H1 (cell line): Measurements from ENCODE around the gene BTBD8. TPM values are rescaled to one million over a fixed set of nuclear protein-coding genes. Genes with fewer than 3 reads are reported as not detected.

Experiments used
- CTCF ChIA-PET: fragments of 300-600 bp; sonication (Branson Sonifier 250); formaldehyde crosslinking; loops from one replicate; lab custom pipeline; 2021; ENCODE audit not compliant: partially characterized antibody; lab: Charles Lee
- POLR2A ChIA-PET: fragments of 300-600 bp; sonication (Branson Sonifier 250); formaldehyde crosslinking; loops from one replicate; lab custom pipeline; 2021; ENCODE audit warnings: inconsistent platforms; ENCODE audit not compliant: partially characterized antibody; lab: Charles Lee
- DNase-seq, 2 experiments: peaks; one replicate each; pipeline versions ENCODE4 v3.0.0 to v3.0.0-alpha.2; 2010 to 2022; ENCODE audit warnings: low spot score in 2 of 2, low read depth in 1 of 2, mixed read lengths in 1 of 2
- FAIRE-seq: peaks from 2 replicates; lab custom pipeline; 2011; peaks lifted over from hg19 to GRCh38; lab: Jason Lieb, UNC
- H2AFZ ChIP-seq: 2 replicates; pipeline ENCODE4 v1.8.1; 2012; ENCODE audit warnings: low read length, inconsistent platforms
- H2AK5ac ChIP-seq: 2 replicates; pipeline ENCODE4 v1.6.1; 2013; ENCODE audit warnings: low read depth, low read length
- H2BK120ac ChIP-seq: replicated peaks from 2 replicates; pipeline ENCODE3; 2013; ENCODE audit warnings: low read depth, low read length, inconsistent platforms
- H2BK12ac ChIP-seq: 2 replicates; pipeline ENCODE4 v1.6.1; 2013; ENCODE audit warnings: low read depth, low read length
- H2BK15ac ChIP-seq: 2 replicates; pipeline ENCODE4 v1.6.1; 2013; ENCODE audit warnings: low read length
- H2BK20ac ChIP-seq: 2 replicates; pipeline ENCODE4 v1.6.1; 2013; ENCODE audit warnings: low read length
- H2BK5ac ChIP-seq: 2 replicates; pipeline ENCODE4 v1.6.1; 2013; ENCODE audit warnings: low read depth, low read length
- H3K14ac ChIP-seq: 2 replicates; pipeline ENCODE4 v1.6.1; 2013; ENCODE audit warnings: inconsistent platforms; ENCODE audit not compliant: insufficient read length
- H3K18ac ChIP-seq: 2 replicates; pipeline ENCODE4 v1.6.1; 2013; ENCODE audit warnings: low read length; ENCODE audit errors: extremely low read depth
- H3K23ac ChIP-seq: 2 replicates; pipeline ENCODE4 v1.6.1; 2013; ENCODE audit warnings: inconsistent platforms; ENCODE audit not compliant: insufficient read length
- H3K23me2 ChIP-seq: 2 replicates; pipeline ENCODE4 v1.6.1; 2013; ENCODE audit warnings: low read depth, low read length
- H3K27ac ChIP-seq: 2 replicates; pipeline ENCODE4 v1.6.1; 2011; ENCODE audit warnings: low read depth, low read length, inconsistent platforms
- H3K27me3 ChIP-seq, 4 experiments: replicated peaks in 1 of 4; 1 replicate in 1 of 4; 2 replicates in 3 of 4; pipeline versions ENCODE4 v1.6.1 to v1.8.1; 2011 to 2013; ENCODE audit warnings: low read length in 3 of 4, mild to moderate bottlenecking in 3 of 4, inconsistent platforms in 2 of 4, mixed read lengths in 2 of 4, moderate library complexity in 1 of 4; ENCODE audit not compliant: control insufficient read depth in 3 of 4, insufficient read depth in 3 of 4; ENCODE audit errors: extremely low read depth in 1 of 4
- H3K36me3 ChIP-seq, 4 experiments: 2 replicates each; pipeline versions ENCODE4 v1.6.1 to v1.8.1; 2011 to 2013; ENCODE audit warnings: mild to moderate bottlenecking in 4 of 4, low read length in 3 of 4, moderate library complexity in 2 of 4, control low read depth in 1 of 4, inconsistent platforms in 1 of 4; ENCODE audit not compliant: insufficient read depth in 4 of 4, control insufficient read depth in 2 of 4
- H3K4ac ChIP-seq: replicated peaks from 2 replicates; pipeline ENCODE3; 2013; ENCODE audit warnings: low read length, low read depth, mixed read lengths, inconsistent platforms; ENCODE audit not compliant: insufficient read length
- H3K4me1 ChIP-seq, 4 experiments: replicated peaks in 1 of 4; 1 replicate in 1 of 4; 2 replicates in 3 of 4; pipeline versions ENCODE4 v1.6.1 to v1.8.1; 2011 to 2013; ENCODE audit warnings: low read length in 3 of 4, inconsistent platforms in 2 of 4, mixed read lengths in 1 of 4; ENCODE audit not compliant: insufficient read depth in 4 of 4, control insufficient read depth in 3 of 4
- H3K4me2 ChIP-seq, 2 experiments: 2 replicates each; pipeline versions ENCODE4 v1.6.1 to v1.8.1; 2011 to 2013; ENCODE audit warnings: low read depth in 2 of 2, low read length in 2 of 2, control low read depth in 1 of 2, inconsistent platforms in 1 of 2, mild to moderate bottlenecking in 1 of 2; ENCODE audit not compliant: insufficient read depth in 1 of 2
- H3K4me3 ChIP-seq, 4 experiments: fragments of 200-600, 300-600 bp in 1 of 4; sonication (generic), shearing (Covaris generic), sonication (Bioruptor Twin) in 1 of 4; 2 replicates each; pipeline versions ENCODE4 v1.5.1 to v1.8.1; 2011 to 2016; ENCODE audit warnings: low read length in 4 of 4, low read depth in 3 of 4, control low read depth in 2 of 4, inconsistent platforms in 2 of 4, mild to moderate bottlenecking in 2 of 4, mixed read lengths in 1 of 4, moderate library complexity in 1 of 4; ENCODE audit not compliant: insufficient read depth in 2 of 4; ENCODE audit errors: extremely low read depth in 1 of 4
- H3K56ac ChIP-seq: replicated peaks from 2 replicates; pipeline ENCODE3; 2013; ENCODE audit warnings: low read depth, mild to moderate bottlenecking, mixed read lengths, low read length, inconsistent platforms; ENCODE audit not compliant: insufficient read length
- H3K79me1 ChIP-seq: 2 replicates; pipeline ENCODE4 v1.6.1; 2013; ENCODE audit warnings: low read depth, low read length, control low read depth
- H3K79me2 ChIP-seq, 2 experiments: 2 replicates each; pipeline versions ENCODE4 v1.6.1 to v1.8.1; 2012 to 2013; ENCODE audit warnings: low read length in 2 of 2, mild to moderate bottlenecking in 2 of 2, inconsistent platforms in 1 of 2; ENCODE audit not compliant: insufficient read depth in 2 of 2, control insufficient read depth in 1 of 2
- H3K9ac ChIP-seq, 4 experiments: replicated peaks in 1 of 4; 1 replicate in 1 of 4; 2 replicates in 3 of 4; pipeline versions ENCODE4 v1.6.1 to v1.8.1; 2011 to 2013; ENCODE audit warnings: low read depth in 3 of 4, low read length in 3 of 4, control low read depth in 2 of 4, mild to moderate bottlenecking in 2 of 4, moderate library complexity in 2 of 4, inconsistent platforms in 1 of 4; ENCODE audit errors: extremely low read depth in 1 of 4
- H3K9me3 ChIP-seq, 2 experiments: 2 replicates each; pipeline versions ENCODE4 v1.6.1 to v1.8.1; 2012 to 2013; ENCODE audit warnings: mild to moderate bottlenecking in 2 of 2, moderate library complexity in 2 of 2, control low read depth in 1 of 2, inconsistent platforms in 1 of 2, low read depth in 1 of 2, low read length in 1 of 2, mixed read lengths in 1 of 2; ENCODE audit not compliant: insufficient read depth in 2 of 2
- H4K20me1 ChIP-seq, 2 experiments: replicated peaks in 1 of 2; 2 replicates each; pipeline versions ENCODE3 to v1.8.1; 2011 to 2013; ENCODE audit warnings: inconsistent platforms in 2 of 2, low read length in 2 of 2, mild to moderate bottlenecking in 1 of 2; ENCODE audit not compliant: insufficient read depth in 2 of 2, control insufficient read depth in 1 of 2
- H4K5ac ChIP-seq: 2 replicates; pipeline ENCODE4 v1.6.1; 2013; ENCODE audit warnings: low read length, low read depth, mixed read lengths, inconsistent platforms; ENCODE audit not compliant: insufficient read length
- H4K8ac ChIP-seq: 2 replicates; pipeline ENCODE4 v1.8.0; 2013; ENCODE audit warnings: mild to moderate bottlenecking, moderate library complexity, low read length, inconsistent platforms; ENCODE audit not compliant: insufficient read depth; ENCODE audit errors: extremely low read depth
- H4K91ac ChIP-seq: replicated peaks from 2 replicates; pipeline ENCODE3; 2013; ENCODE audit warnings: low read length, mixed read lengths, inconsistent platforms; ENCODE audit not compliant: insufficient read length
- BCL11A ChIP-seq, 2 experiments: IDR thresholded peaks; one replicate each; pipeline ENCODE4 v1.6.1; 2011; ENCODE audit warnings: low read depth in 2 of 2, low read length in 2 of 2, mild to moderate bottlenecking in 2 of 2
- CEBPB ChIP-seq: IDR thresholded peaks from 2 replicates; pipeline ENCODE4 v1.6.1; 2012; ENCODE audit warnings: low read depth, low read length
- KDM1A ChIP-seq: fragments of 200-600, 300-600 bp; sonication (generic); IDR thresholded peaks from 2 replicates; pipeline ENCODE4 v1.7.1; 2016; ENCODE audit warnings: mild to moderate bottlenecking, low read length, borderline replicate concordance
- KDM5A ChIP-seq: fragments of 200-600 bp; IDR thresholded peaks from 2 replicates; pipeline ENCODE4 v1.7.1; 2012; ENCODE audit warnings: mild to moderate bottlenecking, low read length, inconsistent platforms, mixed read lengths
- POU5F1 ChIP-seq: IDR thresholded peaks from 2 replicates; pipeline ENCODE4 v1.6.1; 2011; ENCODE audit warnings: low read depth, mild to moderate bottlenecking, low read length, moderate library complexity
- SRF ChIP-seq: IDR thresholded peaks from 2 replicates; pipeline ENCODE4 v1.6.1; 2011; ENCODE audit warnings: mild to moderate bottlenecking, low read depth, low read length, moderate library complexity
- whole genome bisulfite sequencing, 2 experiments: shearing (Covaris generic) in 1 of 2; methylation state at CpG; one replicate each; pipeline versions ENCODE4 v1.1.6 to v1.1.7; 2013 to 2015; ENCODE audit warnings: low lambda C conversion rate in 2 of 2, mixed read lengths in 2 of 2, inconsistent platforms in 1 of 2, low coverage in 1 of 2, missing lambda C conversion rate in 1 of 2; ENCODE audit not compliant: insufficient replicate concordance in 2 of 2, insufficient coverage in 1 of 2, insufficient read length in 1 of 2; ENCODE audit errors: extremely low coverage in 1 of 2, missing lambda C conversion rate in 1 of 2; 5-methylcytosine and 5-hydroxymethylcytosine counted together
- polyA plus RNA-seq, 7 experiments: library from polyadenylated mRNA; depleted of rRNA in 3 of 7; stranded (reverse) in 5 of 7; unstranded in 2 of 7; fragments of >200 nt in 5 of 7; fragments of 200-250 nt in 2 of 7; gene quantifications; 1 replicate in 5 of 7; 2 replicates in 1 of 7; 4 replicates in 1 of 7; pipeline versions ENCODE4 v1.2.1 to v1.2.3, GENCODE V29; 2011 to 2013; ENCODE audit warnings: missing spikeins in 2 of 7, mixed read lengths in 2 of 7
- total RNA-seq: library from RNA; stranded (reverse); fragmentation: NEBNext Ultra II Directional; extraction: Animal tissue kit (Norgen Biotek cat#: 25700); gene quantifications from 2 replicates; pipeline ENCODE4 v1.2.1, GENCODE V29; 2021

The BTBD8 gene
- total and polyA plus RNA-seq, 2 of the 8 experiments (the other 6 are each of a cell fraction or from before 2014, with no cell fraction given): 0.44 to 2.5 TPM

- Histone ChIP-seq H3K9me3 (no peaks in the 10 kb centered on the region), H3K23ac (no peak overlapping the region), H3K23me2 (no peaks in the 10 kb centered on the region), H2AK5ac (no peak overlapping the region), H3K4me3 (no peak overlapping the region), H2BK120ac (no peak overlapping the region), H2AFZ (no peak overlapping the region), H3K9ac (no peak overlapping the region), H3K4ac (no peak overlapping the region), H2BK20ac (no peak overlapping the region), H3K79me2 (no peaks in the 10 kb centered on the region), H3K4me1 (no peaks in the 10 kb centered on the region), H2BK12ac (no peak overlapping the region), H3K27me3 (no peaks in the 10 kb centered on the region), H3K56ac (no peak overlapping the region), H4K8ac (no peak overlapping the region), H3K4me2 (no peak overlapping the region), H2BK15ac (no peak overlapping the region), H3K14ac (no peak overlapping the region), H4K5ac (no peak overlapping the region), H3K27ac (no peak overlapping the region), H4K20me1 (no peaks in the 10 kb centered on the region), H3K79me1 (no peaks in the 10 kb centered on the region; the same call in 1 of the 2 replicates), H2BK5ac (no peak overlapping the region), H3K36me3 (no peaks in the 10 kb centered on the region), H3K18ac (no peak overlapping the region), H4K91ac (no peak overlapping the region)
- peak; percentile 51; the same call in 1 of the 2 replicates for TF ChIP-seq CEBPB
- TF ChIP-seq KDM1A: no peak
- no peak for TF ChIP-seq KDM5A
- TF ChIP-seq SRF: no peak
- no peak for TF ChIP-seq BCL11A (IDR thresholded peaks at IDR 0.05; ENCODE audit: low read depth in 2 of 2, low read length in 2 of 2)
- TF ChIP-seq POU5F1: no peak
- FAIRE-seq: no peak
- DNase-seq: no peak
- ChIA-PET CTCF (interaction anchor here (0.6 to 1.3 kb wide), 3 partner anchors 10 to 170 kb away, joined by 3 read pairs; no protein-coding TSS in a partner anchor), POLR2A (no interaction called here)
- 96% methylated on average over 5 of the region's 5 CpGs; no CpG with 5 or more reads in 1 of the 2 experiments for WGBS, 2 experiments
Measured at GRCh38 chr1:92095874-92096273, 15.7 kb downstream of the BTBD8 start.
